Measurements from ENCODE around the gene ANXA10.

Gene ANXA10

DNA sequence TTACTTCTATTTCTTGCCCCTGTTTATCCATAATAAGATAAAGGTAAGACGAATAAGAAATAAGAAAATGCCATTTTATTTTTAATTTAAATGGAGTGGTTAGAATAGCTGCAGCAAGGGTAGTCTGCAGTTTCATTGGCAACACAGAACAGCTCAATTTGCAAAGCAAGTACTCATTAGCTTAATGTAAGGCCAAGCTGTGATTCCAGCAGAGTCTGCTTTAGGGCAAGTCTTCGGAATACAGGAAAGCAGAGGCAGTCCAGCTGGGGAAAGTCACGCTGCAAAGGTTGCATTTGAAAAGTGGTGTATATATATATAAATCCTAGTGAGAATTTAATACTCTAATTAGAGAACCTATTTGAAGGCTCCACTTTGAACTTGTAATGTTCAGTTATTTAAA, 59.0 kb downstream of the ANXA10 start:
- no peak for DNase-seq
- in situ Hi-C loops (cut with HindIII; ENCODE audit: low pct_ligation_motif_present, low pct_unique_long_range_greater_than_20kb, low sequenced_read_pairs), result no loop called here

DNA sequence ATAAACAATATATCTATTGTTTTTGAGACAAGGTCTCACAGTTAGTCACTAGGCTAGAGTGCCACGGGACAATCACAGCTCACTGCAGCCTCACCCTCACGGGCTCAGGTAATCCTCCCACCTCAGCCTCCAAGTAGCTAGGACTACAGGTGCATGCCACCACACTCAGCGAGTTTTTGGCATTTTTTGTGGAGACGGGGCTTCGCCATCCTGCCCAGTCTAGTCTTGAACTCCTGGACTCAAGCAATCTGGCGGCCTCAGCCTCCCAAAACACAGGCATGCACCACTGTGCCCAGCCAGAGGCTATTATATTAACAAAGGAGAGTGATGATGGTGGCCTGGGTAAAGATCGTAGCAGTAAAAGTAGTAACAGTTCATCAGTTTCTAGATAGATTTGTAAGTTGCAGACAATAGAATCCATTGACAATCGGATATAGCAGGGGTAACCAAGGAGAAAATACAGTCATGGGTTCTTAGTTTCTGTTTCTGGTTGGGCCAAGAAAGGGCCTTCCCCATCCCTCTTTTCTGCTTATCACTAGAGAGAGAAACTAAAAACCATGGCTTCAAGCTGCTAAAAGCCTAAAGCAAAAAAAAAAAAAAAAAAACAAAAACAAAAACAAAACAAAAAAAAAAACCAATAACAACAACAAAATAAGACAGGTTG, 60.6 kb downstream of the ANXA10 start:
- no peak for DNase-seq

GRCh38 chr4:168153596-168154440, 61.5 kb downstream of the ANXA10 start:
- in situ Hi-C loops (cut with HindIII; ENCODE audit: low pct_ligation_motif_present, low pct_unique_long_range_greater_than_20kb, low sequenced_read_pairs), result no loop called here
- DNase-seq, result peak; percentile 62

More for the DNA sequence above, 60.6 kb downstream of the ANXA10 start:
- in situ Hi-C loops (cut with HindIII; ENCODE audit: low pct_ligation_motif_present, low pct_unique_long_range_greater_than_20kb, low sequenced_read_pairs), result no loop called here

DNA sequence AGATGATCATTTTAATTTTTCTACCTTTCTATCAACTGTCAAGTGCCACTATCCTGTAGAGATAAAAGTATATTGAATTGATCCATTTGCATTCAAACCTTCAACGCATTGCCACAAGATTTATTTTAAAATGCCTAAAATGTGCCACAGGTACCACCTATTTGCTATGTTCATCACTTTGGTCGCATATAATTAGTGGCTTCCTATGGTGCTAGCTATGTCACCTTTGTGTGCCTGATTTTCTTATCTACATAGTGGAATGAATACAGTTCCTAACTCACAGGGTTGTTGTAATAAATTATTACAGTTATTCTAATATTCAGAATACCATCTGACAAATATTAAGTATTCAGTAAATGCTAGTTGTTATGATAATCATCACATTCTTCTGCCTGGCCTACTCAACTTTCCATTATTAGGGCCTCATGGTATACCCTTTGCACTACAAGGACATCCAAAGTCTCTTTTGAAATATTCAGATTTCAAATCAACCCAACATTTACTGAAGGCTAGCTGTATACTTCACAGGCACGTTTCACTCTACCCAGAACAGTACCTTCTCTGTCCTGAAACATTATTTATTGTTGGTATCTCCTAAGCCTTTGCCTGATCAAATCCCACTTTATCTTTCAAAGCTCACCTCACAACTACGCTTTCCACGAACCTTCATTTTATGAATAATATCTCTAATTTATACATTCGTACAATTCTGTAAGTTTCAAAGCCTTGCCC, 62.4 kb downstream of the ANXA10 start:
- DNase-seq, result no peak
- in situ Hi-C loops (cut with HindIII; ENCODE audit: low pct_ligation_motif_present, low pct_unique_long_range_greater_than_20kb, low sequenced_read_pairs), result no loop called here

DNA sequence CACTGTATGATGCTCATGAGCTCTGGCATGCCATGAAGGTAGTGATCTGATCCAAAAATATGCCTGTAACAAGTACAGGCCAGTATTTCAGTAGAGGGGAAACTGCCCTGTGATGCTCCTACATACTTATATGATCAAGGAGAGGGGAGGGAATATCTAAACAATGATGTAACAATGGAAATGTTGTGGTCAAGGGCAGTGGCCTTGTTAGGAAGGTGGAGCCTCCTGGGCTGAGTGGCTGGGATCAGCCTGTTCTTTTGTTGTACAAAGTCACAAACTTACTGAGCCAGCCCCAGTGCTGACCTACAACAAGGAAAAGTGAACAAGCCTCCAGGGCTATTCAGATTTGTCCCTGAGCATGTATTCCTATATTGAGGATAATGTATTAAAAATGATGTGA, 70.3 kb downstream of the ANXA10 start:
- in situ Hi-C loops (cut with HindIII; ENCODE audit: low pct_ligation_motif_present, low pct_unique_long_range_greater_than_20kb, low sequenced_read_pairs), result no loop called here
- DNase-seq, result no peak

- in situ Hi-C loops (cut with HindIII; ENCODE audit: low pct_ligation_motif_present, low pct_unique_long_range_greater_than_20kb, low sequenced_read_pairs), result no loop called here
- DNase-seq, result no peak
Measured at GRCh38 chr4:168163106-168163505, 70.8 kb downstream of the ANXA10 start.

DNA sequence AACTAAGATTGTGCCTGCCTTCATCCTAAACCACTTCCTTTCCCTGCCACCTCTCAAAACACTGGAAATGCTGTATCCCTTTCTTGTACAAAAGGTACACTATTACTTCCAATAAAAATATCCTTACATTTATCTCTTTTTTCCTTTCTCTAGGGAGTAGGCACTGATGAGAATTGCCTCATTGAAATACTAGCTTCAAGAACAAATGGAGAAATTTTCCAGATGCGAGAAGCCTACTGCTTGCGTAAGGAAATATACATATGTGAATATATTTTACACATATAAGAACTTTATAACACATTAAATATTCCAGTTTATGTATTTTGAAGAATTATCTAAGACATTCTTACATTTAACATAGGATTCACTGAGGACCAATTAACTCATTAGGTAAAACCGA, 71.7 kb downstream of the ANXA10 start:
- in situ Hi-C loops (cut with HindIII; ENCODE audit: low pct_ligation_motif_present, low pct_unique_long_range_greater_than_20kb, low sequenced_read_pairs), result no loop called here

GRCh38 chr4:168164915-168165548, 72.7 kb downstream of the ANXA10 start:
- in situ Hi-C loops (cut with HindIII; ENCODE audit: low pct_ligation_motif_present, low pct_unique_long_range_greater_than_20kb, low sequenced_read_pairs), result no loop called here
- no peak for DNase-seq

More for the DNA sequence above, 71.7 kb downstream of the ANXA10 start:
- no peak for DNase-seq

- no peak for DNase-seq
- in situ Hi-C loops (cut with HindIII; ENCODE audit: low pct_ligation_motif_present, low pct_unique_long_range_greater_than_20kb, low sequenced_read_pairs), result no loop called here
Measured at GRCh38 chr4:168167714-168168284, 75.5 kb downstream of the ANXA10 start.

GRCh38 chr4:168174308-168174707, 82.0 kb downstream of the ANXA10 start:
- in situ Hi-C loops (cut with HindIII; ENCODE audit: low pct_ligation_motif_present, low pct_unique_long_range_greater_than_20kb, low sequenced_read_pairs), result no loop called here

GRCh38 chr4:168177546-168178149, 85.3 kb downstream of the ANXA10 start:
- peak; percentile 68 for DNase-seq
- in situ Hi-C loops (cut with HindIII; ENCODE audit: low pct_ligation_motif_present, low pct_unique_long_range_greater_than_20kb, low sequenced_read_pairs), result no loop called here

More at GRCh38 chr4:168174308-168174707, 82.0 kb downstream of the ANXA10 start:
- no peak for DNase-seq

GRCh38 chr4:168183717-168184571, 91.6 kb downstream of the ANXA10 start:
- in situ Hi-C loops (cut with HindIII; ENCODE audit: low pct_ligation_motif_present, low pct_unique_long_range_greater_than_20kb, low sequenced_read_pairs), result no loop called here
- peak; percentile 45 for DNase-seq

GRCh38 chr4:168188754-168189153, 96.4 kb downstream of the ANXA10 start:
- no peak for DNase-seq
- in situ Hi-C loops (cut with HindIII; ENCODE audit: low pct_ligation_motif_present, low pct_unique_long_range_greater_than_20kb, low sequenced_read_pairs), result no loop called here

DNA sequence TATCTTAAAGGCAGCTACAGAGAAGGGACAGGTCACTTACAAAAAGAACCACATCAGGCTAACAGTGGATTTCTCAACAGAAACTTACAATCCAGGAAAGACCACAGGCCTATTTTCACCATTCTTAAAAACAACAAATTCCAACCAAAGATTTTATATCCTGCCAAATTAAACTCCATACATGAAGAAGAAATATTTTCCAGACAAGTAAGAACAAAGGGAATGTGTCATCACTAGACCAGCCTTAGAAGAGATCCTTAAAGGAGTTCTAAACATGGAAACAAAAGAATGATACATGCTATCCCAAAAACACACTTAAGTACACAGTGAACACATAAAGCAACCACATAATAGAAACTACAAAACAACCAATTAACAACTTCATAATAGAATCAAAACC, 105.6 kb downstream of the ANXA10 start:
- DNase-seq, result no peak
- in situ Hi-C loops (cut with HindIII; ENCODE audit: low pct_ligation_motif_present, low pct_unique_long_range_greater_than_20kb, low sequenced_read_pairs), result no loop called here

DNA sequence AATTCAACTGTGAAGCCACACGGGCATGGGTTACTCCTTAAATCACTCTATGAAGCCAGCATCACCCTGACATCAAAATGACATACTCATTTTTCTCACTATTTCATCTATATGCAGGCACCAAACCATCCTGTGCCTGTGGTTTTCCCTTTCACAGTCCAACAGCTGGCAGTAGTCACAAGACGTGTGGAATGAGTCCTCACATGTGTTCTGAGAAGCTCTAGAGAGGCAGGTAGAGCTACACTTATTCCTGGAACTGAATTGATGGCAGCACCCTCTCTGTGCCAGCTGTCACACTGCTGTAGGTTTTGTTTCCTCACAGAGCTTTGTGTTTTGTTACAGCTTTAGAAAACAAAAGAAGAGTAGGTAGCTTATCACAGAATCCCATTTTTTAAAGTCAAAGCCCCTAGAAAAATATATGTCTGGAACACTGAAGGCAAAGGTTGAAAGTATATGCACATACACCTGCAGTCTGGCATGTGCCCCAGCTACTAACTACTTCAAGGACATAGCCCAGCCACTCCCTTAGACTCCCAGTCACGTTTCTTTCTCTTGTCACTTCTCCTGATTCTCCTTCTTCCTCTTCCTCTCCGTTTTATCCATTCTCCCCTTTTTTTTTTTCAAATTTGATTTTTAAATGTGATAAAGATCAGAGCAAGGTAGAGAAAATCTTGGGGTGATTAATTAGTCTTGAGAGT, 107.1 kb downstream of the ANXA10 start:
- in situ Hi-C loops (cut with HindIII; ENCODE audit: low pct_ligation_motif_present, low pct_unique_long_range_greater_than_20kb, low sequenced_read_pairs), result no loop called here

GRCh38 chr4:168200685-168201084, 108.3 kb downstream of the ANXA10 start:
- no peak for DNase-seq
- in situ Hi-C loops (cut with HindIII; ENCODE audit: low pct_ligation_motif_present, low pct_unique_long_range_greater_than_20kb, low sequenced_read_pairs), result no loop called here

More for the DNA sequence above, 107.1 kb downstream of the ANXA10 start:
- DNase-seq, result no peak
